HG03064 (cell line): ENCODE results near the gene SLC41A1.
"Not testable (repeated sequence)": the region's sequence is repeated elsewhere in the genome, so short reads cannot be mapped to it uniquely, and the experiment has no call there.

Source experiments
- ATAC-seq: cut with Tn5 transposase; IDR thresholded peaks from one replicate; pipeline ENCODE4 v1.9.1; 2021; ENCODE audit warnings: low read depth; ENCODE audit not compliant: unreplicated experiment

The SLC41A1 gene

DNA sequence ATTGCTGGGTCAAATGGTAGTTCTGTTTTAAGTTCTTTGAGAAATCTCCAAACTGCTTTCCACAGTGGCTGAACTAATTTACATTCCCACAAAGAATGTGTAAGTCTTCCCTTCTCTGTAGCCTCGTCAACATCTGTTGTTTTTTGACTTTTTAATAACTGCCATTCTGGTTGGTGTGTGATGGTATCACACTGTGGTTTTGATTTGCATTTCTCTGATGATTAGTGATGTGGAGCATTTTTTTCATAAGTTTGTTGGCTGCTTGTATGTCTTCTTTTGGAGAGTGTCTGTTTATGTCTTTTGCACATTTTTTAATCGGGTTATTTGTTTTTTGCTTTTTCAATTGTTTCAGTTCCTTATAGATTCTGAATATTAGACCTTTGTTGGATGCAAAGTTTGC lies 10.3 kb upstream of the SLC41A1 start:
- ATAC-seq: not testable (repeated sequence)

DNA sequence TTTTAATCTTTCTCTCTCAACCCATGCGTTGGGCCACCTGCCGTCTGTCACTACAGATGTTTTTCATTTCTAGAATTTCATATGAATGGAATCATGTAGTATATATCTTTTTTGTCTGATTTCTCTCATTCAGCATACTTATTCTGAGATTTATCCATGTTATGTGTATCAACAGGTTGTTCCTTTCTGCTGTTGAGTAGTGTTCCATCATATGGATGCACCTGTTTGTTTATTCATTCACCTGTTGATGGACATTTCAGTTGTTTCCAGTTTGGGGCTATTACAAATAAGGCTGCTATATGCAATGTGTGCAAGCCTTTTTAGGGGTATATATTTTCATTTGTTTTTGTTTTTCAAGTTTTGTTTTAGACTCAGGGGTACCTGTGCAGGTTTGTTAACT lies 9.4 kb upstream of the SLC41A1 start:
- ATAC-seq: no peak

DNA sequence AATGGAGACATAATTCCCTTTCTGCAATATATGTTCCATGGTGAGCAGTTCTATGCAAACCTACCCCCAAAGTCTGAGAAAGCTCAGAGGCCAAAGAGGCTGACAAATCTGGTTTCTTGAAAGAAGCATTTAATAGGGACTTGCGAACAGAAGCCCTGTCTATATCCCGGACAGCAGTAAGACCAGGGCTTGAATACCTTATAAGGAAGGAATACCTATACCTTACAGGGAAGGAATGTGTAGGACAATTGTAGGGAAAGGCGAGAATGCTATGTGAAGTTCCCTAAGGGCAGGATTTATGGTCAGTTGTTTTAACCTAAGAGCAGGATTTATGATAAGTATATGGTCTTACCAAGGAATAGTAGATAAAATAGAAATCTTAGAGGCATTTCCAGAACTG lies 5.0 kb upstream of the SLC41A1 start:
- no peak for ATAC-seq

DNA sequence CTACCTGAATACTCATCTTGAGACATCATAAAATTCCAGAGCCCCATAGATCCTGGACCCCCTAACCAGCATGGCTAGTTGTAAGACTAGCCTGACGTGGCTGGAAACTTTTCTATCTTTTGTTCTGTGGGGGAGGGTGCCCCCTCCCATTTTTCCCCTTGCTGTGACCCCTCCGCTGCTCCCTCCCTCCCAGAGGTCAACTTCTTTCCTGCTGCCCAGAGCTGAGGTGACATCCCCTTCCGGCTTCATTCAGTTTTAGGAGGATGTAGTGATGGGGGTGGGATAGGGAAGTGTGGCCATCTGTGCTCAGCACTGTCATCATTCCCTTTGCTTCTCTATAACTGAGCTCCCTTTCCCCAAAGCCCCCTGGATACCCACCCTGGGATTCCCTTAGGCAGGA lies 4.4 kb upstream of the SLC41A1 start:
- no peak for ATAC-seq

DNA sequence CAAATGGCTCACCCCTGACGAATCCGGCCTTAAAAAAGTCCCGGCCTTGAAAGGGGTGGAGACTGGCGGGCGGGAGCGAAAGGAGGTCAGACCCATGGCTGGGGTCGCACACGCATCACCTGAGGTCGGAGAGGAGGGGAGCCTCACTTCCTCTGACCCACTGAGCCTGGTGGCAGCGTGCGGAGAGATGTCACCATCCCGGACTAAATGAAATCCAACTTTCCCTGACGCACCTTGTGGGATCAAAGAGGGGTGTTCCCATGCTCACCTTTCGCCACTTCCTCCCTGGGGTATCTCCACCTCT lies 709 bp upstream of the SLC41A1 start:
- ATAC-seq: no peak

DNA sequence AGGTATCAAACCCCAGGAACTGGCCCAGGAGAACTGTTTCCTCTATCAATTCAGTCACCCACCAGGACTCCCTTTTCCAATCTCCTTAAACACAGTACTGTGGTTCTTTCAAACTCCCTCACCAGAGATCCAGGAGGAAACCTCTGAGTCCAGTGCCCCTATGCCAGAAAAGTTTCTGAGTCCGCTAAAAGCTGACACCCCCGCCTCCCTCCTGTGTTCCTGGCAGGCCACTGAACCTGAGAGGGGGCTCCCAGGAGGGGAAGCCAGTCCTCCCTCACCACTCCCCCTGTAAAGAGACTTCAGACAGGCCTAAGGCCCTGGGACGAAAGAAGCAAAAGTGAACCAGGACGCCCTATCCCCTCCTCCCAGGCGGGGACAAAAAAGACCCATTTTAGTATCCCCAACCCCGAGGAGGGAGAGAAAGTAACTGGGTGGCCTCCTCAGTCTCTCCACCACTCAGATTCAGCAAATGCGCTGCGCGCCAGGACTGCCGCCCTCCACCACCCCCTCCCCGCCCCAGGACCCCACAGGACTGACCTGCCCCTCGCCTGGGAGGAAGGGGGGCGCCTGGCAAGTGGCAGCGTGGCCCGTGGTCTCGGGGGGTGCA lies 624 bp downstream of the SLC41A1 start:
- ATAC-seq: no peak

DNA sequence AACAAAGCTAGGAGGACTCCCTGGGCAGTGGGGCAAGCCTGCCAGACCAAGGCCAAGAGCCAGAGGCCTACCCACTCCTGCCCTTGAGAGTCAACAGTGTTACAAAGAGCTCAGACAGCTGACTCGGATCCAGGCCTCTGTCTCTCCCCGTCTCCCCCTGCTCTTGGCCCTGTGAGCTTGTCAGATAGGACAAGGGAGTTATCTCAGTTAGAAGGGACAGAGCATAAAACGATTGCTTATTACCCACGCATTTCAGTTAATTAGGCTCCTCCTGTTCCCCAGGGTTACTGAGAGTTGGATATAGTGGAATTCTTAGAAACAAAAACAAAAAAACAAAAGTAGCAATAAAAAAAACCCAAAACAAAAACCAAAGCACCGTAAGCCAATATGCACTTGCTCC lies 1.3 kb downstream of the SLC41A1 start:
- no peak for ATAC-seq

DNA sequence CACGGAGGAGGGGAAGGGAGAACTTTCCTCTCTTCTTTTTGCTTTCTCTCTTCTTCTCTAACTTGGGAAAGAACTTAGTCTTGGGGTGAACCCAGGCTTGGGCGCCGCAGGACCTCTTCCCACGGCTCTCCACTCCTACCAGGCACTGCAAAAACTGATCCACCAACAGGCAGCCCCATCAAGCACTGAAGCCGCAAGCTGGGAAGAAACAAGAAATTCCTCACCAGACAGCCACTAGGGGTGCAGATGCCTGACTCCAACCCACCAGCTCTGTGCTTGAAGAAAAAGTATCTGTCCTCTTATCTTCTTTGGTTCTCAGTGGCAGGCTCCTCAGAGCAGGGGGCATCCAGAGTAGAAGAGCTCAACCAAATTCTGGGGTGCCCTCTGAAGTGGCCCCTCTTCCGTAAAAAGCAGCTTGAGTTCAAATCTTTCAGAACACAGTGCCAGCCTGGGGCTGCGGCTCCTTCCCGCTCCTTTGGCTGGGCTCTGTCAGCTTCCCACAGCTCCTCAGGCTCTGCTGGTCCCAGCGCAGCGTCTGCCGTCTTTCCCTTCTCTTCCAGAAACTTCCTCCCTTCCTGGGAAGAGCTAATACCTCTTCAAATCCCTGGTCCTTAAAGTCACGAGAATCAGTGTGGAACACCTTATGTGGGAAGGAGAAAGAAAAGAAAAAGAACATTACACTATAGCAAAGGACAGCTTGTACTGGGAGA lies 2.4 kb downstream of the SLC41A1 start:
- no peak for ATAC-seq

DNA sequence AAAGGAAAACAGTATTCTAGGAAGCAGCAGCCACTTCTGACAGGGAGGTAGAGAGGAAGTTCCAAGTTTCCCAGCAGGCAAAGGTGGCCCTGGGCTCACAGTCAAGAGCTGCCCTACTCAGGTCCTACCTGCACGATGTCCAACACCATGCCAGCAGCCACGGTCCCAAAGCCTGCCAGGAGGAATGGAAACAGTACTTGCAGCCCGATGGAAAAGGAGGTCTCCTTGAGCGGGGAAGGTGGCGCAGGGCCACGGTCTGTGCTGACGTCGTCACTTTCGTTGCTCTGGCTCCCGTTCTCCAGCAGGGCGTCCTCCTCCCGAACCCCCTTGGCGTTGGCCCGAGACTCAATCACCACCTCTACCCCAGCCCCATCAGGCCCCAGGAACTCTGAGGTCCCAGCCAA lies 3.1 kb downstream of the SLC41A1 start:
- no peak for ATAC-seq

DNA sequence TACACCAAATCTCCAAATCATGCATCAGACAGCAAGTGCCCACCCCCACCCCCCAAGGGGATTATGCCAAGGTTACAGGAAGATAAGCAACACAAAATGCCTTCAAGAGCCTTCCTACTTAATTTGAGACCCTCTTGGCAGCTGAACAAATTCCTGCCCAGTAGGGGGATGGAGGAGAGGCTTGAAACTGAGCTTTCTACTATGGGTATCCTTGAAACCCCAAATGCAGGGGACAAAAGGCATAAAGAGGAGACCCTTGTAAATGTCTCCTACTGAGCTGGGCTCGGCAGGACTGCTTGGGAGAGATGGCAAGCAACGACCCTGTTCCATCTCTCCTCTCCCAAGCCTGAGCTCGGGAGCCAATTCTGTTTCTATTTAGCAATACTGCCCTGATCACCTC lies 3.5 kb downstream of the SLC41A1 start:
- ATAC-seq: no peak

DNA sequence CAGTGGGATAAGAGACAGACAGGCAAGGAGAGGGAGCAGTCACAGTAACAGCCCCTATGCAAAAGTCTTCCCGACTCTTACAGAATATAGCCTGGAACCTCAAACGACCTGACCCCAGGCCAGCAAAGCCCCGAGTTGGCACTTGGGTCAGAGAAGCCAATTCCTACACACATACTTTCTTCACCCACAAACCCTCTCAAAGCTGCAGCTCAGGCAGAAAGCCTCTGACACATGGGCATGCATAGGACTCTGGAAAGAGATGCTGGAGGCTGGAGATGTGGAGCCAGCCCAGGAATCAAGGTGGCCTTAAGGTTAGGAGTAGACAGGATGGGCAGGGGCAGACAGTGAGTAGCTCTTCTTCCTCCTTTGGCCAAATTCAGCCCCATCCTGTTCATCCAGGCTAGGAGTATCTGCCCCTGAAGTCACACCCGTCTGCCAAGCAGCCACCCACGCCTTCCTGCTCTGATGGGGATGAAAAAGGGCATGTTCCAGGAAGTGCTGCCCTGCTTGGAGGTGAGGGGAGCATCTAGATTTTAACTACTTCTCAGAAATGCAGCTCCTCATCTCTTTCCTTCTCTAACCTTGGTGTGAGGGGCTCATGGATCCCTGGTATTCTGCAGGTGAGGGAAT lies 7.8 kb downstream of the SLC41A1 start:
- no peak for ATAC-seq

DNA sequence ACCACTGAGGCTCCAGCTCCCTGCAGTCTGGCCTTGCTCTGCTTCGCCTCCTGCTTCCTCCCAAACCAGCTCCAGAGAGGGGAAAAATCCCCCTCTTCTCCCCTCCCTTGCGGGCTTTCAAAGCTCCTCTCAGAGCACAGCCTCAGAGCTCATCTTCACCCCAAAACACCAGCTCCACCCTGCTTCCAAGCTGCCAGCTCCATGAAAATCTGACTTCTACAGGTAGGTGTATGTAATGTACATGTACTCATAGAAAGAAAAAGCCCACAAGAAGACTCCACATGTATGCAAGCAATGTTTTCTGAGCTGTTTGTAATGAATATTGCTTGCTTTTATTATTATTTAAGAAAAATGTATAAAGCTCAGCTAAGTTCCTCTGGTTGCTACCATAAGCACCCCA lies 8.4 kb downstream of the SLC41A1 start:
- ATAC-seq: no peak

DNA sequence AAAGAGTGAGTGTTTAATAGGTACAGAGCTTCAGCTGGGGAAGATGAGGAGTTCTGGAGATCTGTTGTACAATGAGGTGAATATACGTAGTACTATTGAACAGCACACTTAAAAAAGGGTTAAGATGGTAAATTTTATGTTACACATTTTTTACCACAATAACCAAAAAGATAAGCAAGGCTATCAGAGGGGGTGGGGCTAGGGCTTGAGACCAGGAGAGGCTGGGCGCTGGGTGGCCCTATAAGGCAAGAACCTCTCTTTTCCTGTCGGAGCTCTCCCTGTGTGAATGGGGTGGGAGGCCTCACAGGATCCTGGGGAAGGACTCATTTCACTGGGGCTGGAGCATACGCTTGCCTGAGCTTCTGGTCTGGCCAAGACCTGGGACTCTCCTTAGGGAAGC lies 9.0 kb downstream of the SLC41A1 start:
- no peak for ATAC-seq

DNA sequence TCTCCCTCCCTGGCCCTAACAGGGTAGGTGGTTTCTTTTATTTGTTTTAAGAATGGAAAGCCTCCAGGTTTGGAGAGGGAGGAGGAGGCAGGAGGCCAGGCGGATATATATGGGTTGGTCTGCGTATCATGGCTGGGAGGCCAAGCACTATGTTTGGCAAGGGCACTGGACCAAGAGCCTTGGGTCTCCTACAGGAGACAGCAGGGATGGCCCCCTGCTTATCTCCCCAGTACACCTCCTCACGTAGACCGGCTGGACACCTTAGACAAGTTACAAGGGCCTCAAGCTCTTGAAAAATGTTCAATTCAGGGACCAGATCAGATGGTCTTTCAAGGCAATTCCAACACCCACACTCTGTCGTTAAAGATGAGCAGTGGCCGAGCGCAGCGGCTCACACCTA lies 10.9 kb downstream of the SLC41A1 start:
- no peak for ATAC-seq

DNA sequence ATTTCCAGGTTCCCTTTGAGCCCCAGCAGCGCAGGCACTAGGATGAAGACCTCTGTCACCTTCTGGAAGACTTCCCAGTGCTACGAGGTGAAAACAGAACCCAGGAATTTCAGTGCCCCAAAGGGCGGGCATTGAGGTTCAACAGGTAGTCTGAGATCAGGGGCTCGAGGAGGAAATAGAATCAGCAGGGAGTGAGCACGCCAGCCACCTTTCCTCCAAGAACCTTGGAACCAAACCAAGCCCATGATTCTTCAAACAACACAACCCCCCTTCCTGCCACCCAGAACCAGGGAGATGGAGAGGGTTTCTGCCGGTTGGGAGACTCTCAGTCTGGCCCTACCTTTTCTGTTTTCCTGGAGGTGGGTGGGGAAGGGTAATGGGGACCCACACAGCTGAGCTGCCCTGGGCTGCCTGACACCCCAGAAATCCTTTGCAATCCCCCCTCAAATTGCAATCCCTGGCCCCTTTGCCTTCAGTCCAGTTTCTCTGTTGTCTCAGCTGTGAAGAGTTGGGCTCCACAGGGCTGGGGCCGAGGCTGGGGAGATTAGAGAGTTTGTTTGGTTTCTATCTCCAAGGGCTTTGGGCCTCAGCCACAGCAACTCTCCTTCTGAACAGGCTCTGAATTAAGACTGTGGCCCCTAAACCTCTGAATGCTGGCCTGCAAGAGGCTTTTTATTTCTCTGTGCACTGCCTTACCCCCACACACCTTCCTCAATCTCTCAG lies 11.9 kb downstream of the SLC41A1 start:
- ATAC-seq: no peak

DNA sequence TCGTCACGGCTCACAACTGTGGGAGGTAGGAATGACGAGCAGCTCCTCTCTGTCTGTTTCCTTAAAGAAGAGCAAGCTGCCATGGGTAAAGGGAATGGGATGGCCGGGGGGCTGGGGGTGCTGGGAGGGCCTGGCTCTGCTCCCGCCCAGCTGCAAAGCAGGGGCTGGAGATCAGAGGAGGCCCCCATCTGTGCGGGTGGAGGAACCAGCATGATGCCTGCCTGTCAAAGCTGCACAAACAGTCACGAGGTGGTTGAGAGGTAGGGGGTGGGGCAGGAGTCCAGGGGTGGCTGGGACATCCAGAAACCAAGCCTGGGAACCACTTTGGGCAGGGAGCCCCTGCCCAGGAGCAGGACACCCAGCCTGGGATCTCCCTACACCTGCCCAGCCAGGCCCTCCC lies 12.6 kb downstream of the SLC41A1 start:
- ATAC-seq: no peak

DNA sequence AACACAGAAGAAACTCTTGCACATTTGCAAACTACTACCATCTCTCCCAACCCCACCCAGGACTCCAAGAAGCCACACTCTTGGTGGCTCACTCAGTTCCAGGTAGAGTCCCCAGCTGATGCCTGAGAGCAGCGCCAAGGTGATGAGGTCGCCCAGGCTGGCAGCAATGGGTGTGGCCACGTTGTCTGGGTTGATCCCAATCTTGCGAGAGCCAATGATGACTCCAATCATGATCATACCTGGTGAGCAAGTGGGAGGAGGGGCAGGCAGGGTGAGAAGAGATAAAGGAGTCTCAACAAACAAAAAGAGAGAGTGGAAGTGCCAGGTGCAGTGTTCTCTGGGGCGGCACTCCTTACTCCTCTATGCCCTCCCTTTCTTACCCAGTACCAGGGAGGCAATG lies 14.4 kb downstream of the SLC41A1 start:
- ATAC-seq: no peak

DNA sequence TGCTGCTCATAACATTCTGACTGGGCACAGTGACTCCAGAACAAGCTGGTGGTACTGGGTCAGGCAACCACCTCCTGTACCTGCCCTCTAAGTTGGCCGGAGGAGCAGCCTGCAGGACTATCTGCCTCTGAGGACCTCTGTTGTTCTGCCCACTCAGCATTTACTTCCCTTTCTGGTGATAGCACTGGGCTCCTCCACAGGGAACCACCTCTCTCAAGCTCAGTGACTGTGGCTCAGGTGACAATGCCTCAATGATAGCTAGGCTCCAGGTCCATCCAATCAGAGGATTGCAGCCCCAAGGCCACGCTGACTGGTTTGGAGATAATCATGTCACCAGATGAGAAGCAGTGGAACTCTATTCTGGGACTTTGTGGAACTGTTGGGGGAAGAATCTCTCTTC lies 15.8 kb downstream of the SLC41A1 start:
- ATAC-seq: no peak

DNA sequence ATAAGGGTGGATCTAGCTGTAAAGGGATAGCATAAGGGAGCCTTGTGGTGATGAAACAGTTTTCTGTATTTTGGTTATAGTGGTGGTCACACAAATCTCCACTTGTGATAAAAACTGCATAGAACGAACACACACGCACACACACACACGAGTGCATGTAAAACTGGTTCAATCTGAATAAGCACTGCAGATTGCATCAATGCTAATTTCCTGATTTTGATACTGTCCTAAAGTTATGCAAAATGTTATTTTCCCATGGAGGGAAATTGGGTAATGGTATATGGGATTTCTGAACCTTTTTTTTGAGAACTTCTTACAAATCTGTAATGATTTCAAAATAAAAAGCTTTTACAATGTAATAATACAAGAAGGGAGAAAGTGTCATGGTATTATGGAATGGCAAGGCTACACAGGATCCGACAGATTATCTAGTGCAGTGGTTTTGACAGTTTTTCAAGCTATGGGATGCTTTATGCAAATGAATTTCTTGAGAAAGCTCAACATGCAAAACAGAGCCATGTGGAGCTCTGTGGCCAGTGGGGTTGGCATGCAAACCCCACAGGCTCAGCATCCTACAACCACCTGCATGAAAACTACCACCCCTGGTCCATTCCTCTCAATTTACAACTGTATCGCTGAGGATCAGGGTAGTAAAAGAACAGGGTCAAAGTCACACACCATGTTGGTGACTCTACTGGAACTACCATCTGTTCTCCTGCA lies 18.8 kb downstream of the SLC41A1 start:
- no peak for ATAC-seq

DNA sequence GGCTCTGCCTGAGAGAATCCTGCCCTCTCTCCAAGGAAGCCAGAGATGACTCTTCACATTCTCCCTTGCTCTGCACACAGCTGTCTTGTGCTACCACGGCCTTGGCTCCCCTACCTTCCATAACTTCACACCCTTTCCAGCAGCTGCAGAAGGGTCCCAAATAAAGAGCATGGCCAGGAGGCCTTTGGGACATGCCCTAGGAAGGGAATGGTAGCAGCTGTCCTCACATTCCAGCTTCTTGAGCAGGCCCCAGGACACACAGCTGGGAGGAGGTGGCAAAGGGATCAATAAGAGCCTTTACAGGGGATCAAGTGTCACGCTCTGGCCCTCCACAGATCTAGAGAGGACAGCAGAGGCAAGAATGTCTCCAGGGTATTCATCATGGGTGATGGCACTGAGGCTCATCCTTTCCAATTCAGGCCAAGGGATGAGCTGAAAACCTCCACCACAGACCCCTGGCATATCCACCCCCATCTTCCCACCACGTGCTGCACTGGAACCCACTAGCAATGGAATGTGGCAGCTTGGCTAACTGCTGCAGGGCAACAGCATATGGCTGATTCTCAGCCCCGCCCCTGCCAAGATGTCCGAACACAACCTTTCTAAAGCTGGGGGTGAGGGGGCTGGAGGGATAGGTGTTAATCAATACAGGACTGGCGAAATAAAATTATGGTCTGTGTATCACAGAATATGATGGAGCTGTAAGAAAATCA lies 19.9 kb downstream of the SLC41A1 start:
- no peak for ATAC-seq

DNA sequence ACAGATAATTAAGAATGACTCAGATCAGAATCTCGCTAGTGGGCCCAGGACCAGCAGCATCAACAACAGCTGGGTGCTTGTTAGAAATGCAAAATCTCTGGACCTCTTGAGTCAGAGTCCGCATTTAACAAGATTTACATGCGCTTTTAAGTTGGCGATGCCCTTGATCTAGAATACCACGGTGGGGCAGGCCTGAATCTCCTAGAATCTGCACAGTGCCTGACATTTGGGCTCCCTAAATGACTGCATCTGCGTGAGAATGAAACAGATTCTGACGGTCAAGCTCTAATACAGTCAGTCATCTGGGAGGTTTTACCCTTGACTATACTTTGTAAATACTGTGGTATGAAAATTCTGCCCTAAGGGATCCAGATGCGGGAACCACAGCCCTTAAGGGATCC lies 20.5 kb downstream of the SLC41A1 start:
- ATAC-seq: no peak
